H9 (cell line): ENCODE data around the gene TM4SF5. TPM values are rescaled to one million over a fixed set of nuclear protein-coding genes. Genes with fewer than 3 reads are reported as not detected.

Experiments
- DNase-seq: peaks from one replicate; pipeline ENCODE4 v3.0.0-alpha.2; 2017
- H2AFZ ChIP-seq: one replicate; pipeline ENCODE4 v1.6.1; 2013; ENCODE audit warnings: mild to moderate bottlenecking, low read length, control low read depth, moderate library complexity
- H2AK5ac ChIP-seq: 2 replicates; pipeline ENCODE4 v1.6.1; 2013; ENCODE audit warnings: low read length, control low read depth, mixed read lengths; ENCODE audit not compliant: insufficient read length
- H2BK120ac ChIP-seq: one replicate; pipeline ENCODE4 v1.6.1; 2013; ENCODE audit warnings: low read depth, mild to moderate bottlenecking, low read length, control low read depth, inconsistent platforms; ENCODE audit not compliant: poor library complexity, severe bottlenecking
- H2BK12ac ChIP-seq: 2 replicates; pipeline ENCODE4 v1.6.1; 2013; ENCODE audit warnings: low read length, control low read depth, mixed read lengths, low read depth; ENCODE audit not compliant: insufficient read length
- H2BK15ac ChIP-seq: 2 replicates; pipeline ENCODE4 v1.6.1; 2013; ENCODE audit warnings: low read depth, low read length, control low read depth
- H2BK20ac ChIP-seq: one replicate; pipeline ENCODE4 v1.6.1; 2013; ENCODE audit warnings: low read depth, mild to moderate bottlenecking, low read length, control low read depth, inconsistent platforms; ENCODE audit not compliant: poor library complexity, severe bottlenecking
- H2BK5ac ChIP-seq: 2 replicates; pipeline ENCODE4 v1.6.1; 2013; ENCODE audit warnings: low read length, control low read depth, mixed read lengths; ENCODE audit not compliant: insufficient read length
- H3K14ac ChIP-seq: 2 replicates; pipeline ENCODE4 v1.6.1; 2013; ENCODE audit warnings: low read length, control low read depth; ENCODE audit not compliant: insufficient read depth
- H3K18ac ChIP-seq: 2 replicates; pipeline ENCODE4 v1.6.1; 2013; ENCODE audit warnings: low read depth, mild to moderate bottlenecking, mixed read lengths, low read length, control low read depth; ENCODE audit not compliant: insufficient read length
- H3K23ac ChIP-seq: 2 replicates; pipeline ENCODE4 v1.6.1; 2013; ENCODE audit warnings: low read length, control low read depth, mixed read lengths, low read depth; ENCODE audit not compliant: insufficient read length
- H3K23me2 ChIP-seq: 2 replicates; pipeline ENCODE4 v1.6.1; 2013; ENCODE audit warnings: low read depth, mild to moderate bottlenecking, mixed read lengths, low read length, control low read depth; ENCODE audit not compliant: insufficient read length, poor library complexity, severe bottlenecking
- H3K27ac ChIP-seq: 2 replicates; pipeline ENCODE4 v1.5.1; 2013; ENCODE audit warnings: low read length, control low read depth, mixed read lengths, low read depth; ENCODE audit not compliant: insufficient read length
- H3K27me3 ChIP-seq: 2 replicates; pipeline ENCODE4 v1.6.1; 2013; ENCODE audit warnings: low read length, control low read depth, inconsistent platforms; ENCODE audit not compliant: insufficient read depth
- H3K4ac ChIP-seq: 2 replicates; pipeline ENCODE4 v1.6.1; 2013; ENCODE audit warnings: low read depth, mild to moderate bottlenecking, control low read depth, inconsistent platforms, low read length, moderate library complexity
- H3K4me1 ChIP-seq: 2 replicates; pipeline ENCODE4 v1.6.1; 2013; ENCODE audit warnings: low read length, control low read depth, inconsistent platforms; ENCODE audit not compliant: insufficient read depth
- H3K4me2 ChIP-seq: 2 replicates; pipeline ENCODE4 v1.6.1; 2013; ENCODE audit warnings: low read length, control low read depth, mixed read lengths; ENCODE audit not compliant: insufficient read length, insufficient read depth
- H3K56ac ChIP-seq: 2 replicates; pipeline ENCODE4 v1.6.1; 2013; ENCODE audit warnings: low read depth, mild to moderate bottlenecking, mixed read lengths, low read length, control low read depth; ENCODE audit not compliant: insufficient read length
- H3K79me1 ChIP-seq: 2 replicates; pipeline ENCODE4 v1.6.1; 2013; ENCODE audit warnings: low read depth, mild to moderate bottlenecking, moderate library complexity, low read length, control low read depth, inconsistent platforms; ENCODE audit not compliant: insufficient read depth, poor library complexity, severe bottlenecking
- H3K79me2 ChIP-seq: 2 replicates; pipeline ENCODE4 v1.6.1; 2013; ENCODE audit warnings: low read length, control low read depth, inconsistent platforms; ENCODE audit not compliant: insufficient read depth
- H3K9ac ChIP-seq: 2 replicates; pipeline ENCODE4 v1.6.1; 2013; ENCODE audit warnings: low read length, control low read depth, mixed read lengths; ENCODE audit not compliant: insufficient read length; ENCODE audit errors: extremely low read depth
- H3K9me3 ChIP-seq: one replicate; pipeline ENCODE4 v1.6.1; 2013; ENCODE audit warnings: low read depth, low read length, inconsistent platforms; ENCODE audit not compliant: control insufficient read depth
- H3T11ph ChIP-seq: one replicate; pipeline ENCODE4 v1.6.1; 2013; ENCODE audit warnings: mild to moderate bottlenecking, low read length, control low read depth, inconsistent platforms
- H4K20me1 ChIP-seq: one replicate; pipeline ENCODE4 v1.6.1; 2013; ENCODE audit not compliant: control insufficient read depth, insufficient read length, insufficient read depth
- H4K5ac ChIP-seq: 2 replicates; pipeline ENCODE4 v1.6.1; 2013; ENCODE audit warnings: low read depth, mild to moderate bottlenecking, mixed read lengths, low read length, control low read depth; ENCODE audit not compliant: insufficient read length
- H4K8ac ChIP-seq: replicated peaks from 2 replicates; pipeline ENCODE4 v1.6.1; 2013; ENCODE audit warnings: low read length, control low read depth, mixed read lengths, low read depth; ENCODE audit not compliant: insufficient read length
- H4K91ac ChIP-seq: 2 replicates; pipeline ENCODE4 v1.6.1; 2013; ENCODE audit warnings: low read depth, mild to moderate bottlenecking, moderate library complexity, mixed read lengths, low read length, control low read depth; ENCODE audit not compliant: insufficient read length
- H3K27ac Mint-ChIP-seq, 3 experiments: 2 replicates in 2 of 3; 3 replicates in 1 of 3; pipeline ENCODE4 v1.8.0; 2020 to 2021; ENCODE audit warnings: mixed read lengths in 3 of 3, mild to moderate bottlenecking in 1 of 3, moderate library complexity in 1 of 3
- H3K27me3 Mint-ChIP-seq: 2 replicates; pipeline ENCODE4 v1.8.0; 2021; ENCODE audit warnings: low read depth, mild to moderate bottlenecking, moderate library complexity, mixed read lengths
- H3K36me3 Mint-ChIP-seq, 3 experiments: 2 replicates in 2 of 3; 3 replicates in 1 of 3; pipeline ENCODE4 v1.8.0; 2020 to 2021; ENCODE audit warnings: low read depth in 3 of 3, mixed read lengths in 3 of 3; ENCODE audit not compliant: insufficient read depth in 1 of 3
- H3K4me1 Mint-ChIP-seq, 2 experiments: 2 replicates each; pipeline ENCODE4 v1.8.0; 2020; ENCODE audit warnings: mixed read lengths in 2 of 2
- H3K4me3 Mint-ChIP-seq, 2 experiments: 2 replicates in 1 of 2; 3 replicates in 1 of 2; pipeline ENCODE4 v1.8.0; 2020 to 2021; ENCODE audit warnings: mild to moderate bottlenecking in 2 of 2, mixed read lengths in 2 of 2, moderate library complexity in 1 of 2
- H3K9me3 Mint-ChIP-seq, 2 experiments: 2 replicates in 1 of 2; 3 replicates in 1 of 2; pipeline ENCODE4 v1.8.0; 2020; ENCODE audit warnings: mild to moderate bottlenecking in 2 of 2, mixed read lengths in 2 of 2, moderate library complexity in 1 of 2
- WGBS: extraction: QIAGEN DNeasy Blood & Tissue Kit; methylation state at CpG from one replicate; pipeline ENCODE4 v1.1.7; 2013; ENCODE audit warnings: missing lambda C conversion rate, low lambda C conversion rate, mixed read lengths; ENCODE audit not compliant: insufficient read length; ENCODE audit errors: extremely low coverage; 5-methylcytosine and 5-hydroxymethylcytosine counted together
- total RNA-seq: library from RNA; stranded (reverse); gene quantifications from 2 replicates; pipeline ENCODE4 v1.2.1, GENCODE V29; 2021
- TF ChIP-seq, protein P1 (sequence below): fragments of 200-600 bp; sonication (generic); conservative IDR thresholded peaks from 3 replicates; pipeline ENCODE4 v1.8.0; 2021; ENCODE audit warnings: antibody characterized with exemption, mild to moderate bottlenecking

The TM4SF5 gene
- total RNA-seq, 1 experiment from 2014 or later: not detected

DNA sequence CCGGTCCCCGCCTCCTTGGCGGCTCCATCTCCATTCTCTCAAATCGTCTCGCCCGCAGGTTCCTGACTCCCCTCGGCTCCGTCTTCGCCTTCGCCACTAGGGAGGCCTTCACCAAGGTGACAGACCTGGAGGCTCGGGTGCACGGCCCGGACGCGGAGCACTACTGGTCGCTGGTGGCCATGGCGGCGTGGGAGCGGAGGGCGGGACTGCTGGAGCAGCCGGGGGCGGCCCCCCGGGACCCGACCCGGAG, 17.9 kb downstream of the TM4SF5 start:
- Histone ChIP-seq H4K5ac (no peak overlapping the region), H3K4me1 (peaks cover 2% of the 10 kb centered on the region; the same call in 1 of the 2 replicates), H2BK15ac (no peak overlapping the region), H3K56ac (no peak overlapping the region), H3K23ac (no peak overlapping the region), H3K14ac (no peak overlapping the region), H3K79me1 (no peaks in the 10 kb centered on the region), H2AFZ (no peak overlapping the region), H3K27me3 (peaks cover 40% of the 10 kb centered on the region), H2BK20ac (no peak overlapping the region), H4K91ac (peak overlapping the region; percentile 61), H2BK12ac (no peak overlapping the region), H4K20me1 (peaks cover 3% of the 10 kb centered on the region), H3K4me2 (peak overlapping the region; percentile 47), H3K27ac (no peak overlapping the region), H4K8ac (no peak overlapping the region), H2BK120ac (no peak overlapping the region), H3T11ph (no peak overlapping the region), H3K4ac (no peak overlapping the region), H3K79me2 (no peaks in the 10 kb centered on the region), H3K23me2 (peaks cover 17% of the 10 kb centered on the region), H2BK5ac (no peak overlapping the region), H2AK5ac (no peak overlapping the region), H3K18ac (no peak overlapping the region), H3K9me3 (no peaks in the 10 kb centered on the region), H3K9ac (no peak overlapping the region)
- Mint-ChIP-seq H3K4me3 (peak overlapping the region; percentile 70 to 87), H3K27me3 (peaks cover 76% of the 10 kb centered on the region), H3K36me3 (no peaks in the 10 kb centered on the region; a peak in 1 of 7 replicates), H3K4me1 (peaks cover 27 to 35% of the 10 kb centered on the region in 2 experiments), H3K9me3 (no peaks in the 10 kb centered on the region; a peak in 1 of 5 replicates), H3K27ac (no peak overlapping the region)
- WGBS: no CpG with 5 or more reads among the region's 25 CpGs
- TF ChIP-seq, protein P1, sequence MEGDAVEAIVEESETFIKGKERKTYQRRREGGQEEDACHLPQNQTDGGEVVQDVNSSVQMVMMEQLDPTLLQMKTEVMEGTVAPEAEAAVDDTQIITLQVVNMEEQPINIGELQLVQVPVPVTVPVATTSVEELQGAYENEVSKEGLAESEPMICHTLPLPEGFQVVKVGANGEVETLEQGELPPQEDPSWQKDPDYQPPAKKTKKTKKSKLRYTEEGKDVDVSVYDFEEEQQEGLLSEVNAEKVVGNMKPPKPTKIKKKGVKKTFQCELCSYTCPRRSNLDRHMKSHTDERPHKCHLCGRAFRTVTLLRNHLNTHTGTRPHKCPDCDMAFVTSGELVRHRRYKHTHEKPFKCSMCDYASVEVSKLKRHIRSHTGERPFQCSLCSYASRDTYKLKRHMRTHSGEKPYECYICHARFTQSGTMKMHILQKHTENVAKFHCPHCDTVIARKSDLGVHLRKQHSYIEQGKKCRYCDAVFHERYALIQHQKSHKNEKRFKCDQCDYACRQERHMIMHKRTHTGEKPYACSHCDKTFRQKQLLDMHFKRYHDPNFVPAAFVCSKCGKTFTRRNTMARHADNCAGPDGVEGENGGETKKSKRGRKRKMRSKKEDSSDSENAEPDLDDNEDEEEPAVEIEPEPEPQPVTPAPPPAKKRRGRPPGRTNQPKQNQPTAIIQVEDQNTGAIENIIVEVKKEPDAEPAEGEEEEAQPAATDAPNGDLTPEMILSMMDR: no peak
- DNase-seq: no peak
